ENCODE data around the gene GAS7. TPM values are rescaled to one million over a fixed set of nuclear protein-coding genes. Genes with fewer than 3 reads are reported as not detected.
"Not testable (repeated sequence)": the region's sequence is repeated elsewhere in the genome, so short reads cannot be mapped to it uniquely, and the experiment has no call there.

The GAS7 gene
- total RNA-seq, 1 donor from 2014 or later: 72.1 TPM

- intact Hi-C loops (cut with DNase I): no loop called here
- ATAC-seq (ENCODE audit: poor library complexity) (no peak), DNase-seq (no peak)
Observed at GRCh38 chr17:10025224-10025623, 173.2 kb downstream of the GAS7 start.

GRCh38 chr17:10022416-10022815 is 176.0 kb downstream of the GAS7 start:
- intact Hi-C loops (cut with DNase I): no loop called here
- peak; percentile 69 for ATAC-seq (ENCODE audit: poor library complexity)
- no peak for DNase-seq

- DNase-seq (peak; percentile 73), ATAC-seq (ENCODE audit: poor library complexity) (peak; percentile 54)
- intact Hi-C loops (cut with DNase I): no loop called here
Observed at GRCh38 chr17:10021272-10021984, 177.0 kb downstream of the GAS7 start.

GRCh38 chr17:10019941-10020451 is 178.4 kb downstream of the GAS7 start:
- intact Hi-C loops (cut with DNase I): loop anchor here (10.0 kb wide), 1 partner anchor 45 kb away; no protein-coding TSS in a partner anchor
- no peak for DNase-seq
- no peak for ATAC-seq (ENCODE audit: poor library complexity)

- intact Hi-C loops (cut with DNase I): loop anchor here (10.0 kb wide), 1 partner anchor 46 kb away; no protein-coding TSS in a partner anchor
- ATAC-seq (ENCODE audit: poor library complexity) (no peak), DNase-seq (no peak)
Observed at GRCh38 chr17:10018461-10018891, 179.9 kb downstream of the GAS7 start.

- intact Hi-C loops (cut with DNase I): loop anchor here (10.0 kb wide), 1 partner anchor 48 kb away; no protein-coding TSS in a partner anchor
- ATAC-seq (ENCODE audit: poor library complexity); DNase-seq: not testable (repeated sequence)
Observed at GRCh38 chr17:10016958-10017570, 181.3 kb downstream of the GAS7 start.

GRCh38 chr17:10013365-10014112 is 184.9 kb downstream of the GAS7 start:
- ATAC-seq (ENCODE audit: poor library complexity): peak; percentile 50
- no peak for DNase-seq
- intact Hi-C loops (cut with DNase I): loop anchor here (10.0 kb wide), 1 partner anchor 51 kb away; no protein-coding TSS in a partner anchor

GRCh38 chr17:10010752-10011151 is 187.7 kb downstream of the GAS7 start:
- DNase-seq: no peak
- intact Hi-C loops (cut with DNase I): loop anchor here (10.0 kb wide), 1 partner anchor 54 kb away; no protein-coding TSS in a partner anchor
- no peak for ATAC-seq (ENCODE audit: poor library complexity)

GRCh38 chr17:10003705-10004104 is 194.7 kb downstream of the GAS7 start:
- intact Hi-C loops (cut with DNase I): no loop called here
- DNase-seq (no peak), ATAC-seq (ENCODE audit: poor library complexity) (no peak)

GRCh38 chr17:10002567-10003360 is 195.6 kb downstream of the GAS7 start:
- intact Hi-C loops (cut with DNase I); DNase-seq; ATAC-seq (ENCODE audit: poor library complexity): not testable (repeated sequence)

- intact Hi-C loops (cut with DNase I): no loop called here
- peak; percentile 38 for ATAC-seq (ENCODE audit: poor library complexity)
- no peak for DNase-seq
Observed at GRCh38 chr17:10001306-10001873, 197.0 kb downstream of the GAS7 start.

- ATAC-seq (ENCODE audit: poor library complexity): no peak
- intact Hi-C loops (cut with DNase I): no loop called here
- no peak for DNase-seq
Observed at GRCh38 chr17:9999919-10000695, 198.3 kb downstream of the GAS7 start.

GRCh38 chr17:9998060-9998459 is 200.3 kb downstream of the GAS7 start:
- no peak for DNase-seq
- intact Hi-C loops (cut with DNase I): no loop called here
- peak; percentile 24 for ATAC-seq (ENCODE audit: poor library complexity)

GRCh38 chr17:9994761-9995160 is 203.6 kb downstream of the GAS7 start:
- DNase-seq: no peak
- no peak for ATAC-seq (ENCODE audit: poor library complexity)
- intact Hi-C loops (cut with DNase I): no loop called here

- intact Hi-C loops (cut with DNase I): no loop called here
- no peak for ATAC-seq (ENCODE audit: poor library complexity)
- no peak for DNase-seq
Observed at GRCh38 chr17:9991796-9992195, 206.6 kb downstream of the GAS7 start.

- ATAC-seq (ENCODE audit: poor library complexity) (no peak), DNase-seq (no peak)
- intact Hi-C loops (cut with DNase I): no loop called here
Observed at GRCh38 chr17:9991351-9991750, 207.1 kb downstream of the GAS7 start.
